ENCODE results near the gene NUPR1.
"Not testable (repeated sequence)": the region's sequence is repeated elsewhere in the genome, so short reads cannot be mapped to it uniquely, and the experiment has no call there.

The NUPR1 gene

DNA sequence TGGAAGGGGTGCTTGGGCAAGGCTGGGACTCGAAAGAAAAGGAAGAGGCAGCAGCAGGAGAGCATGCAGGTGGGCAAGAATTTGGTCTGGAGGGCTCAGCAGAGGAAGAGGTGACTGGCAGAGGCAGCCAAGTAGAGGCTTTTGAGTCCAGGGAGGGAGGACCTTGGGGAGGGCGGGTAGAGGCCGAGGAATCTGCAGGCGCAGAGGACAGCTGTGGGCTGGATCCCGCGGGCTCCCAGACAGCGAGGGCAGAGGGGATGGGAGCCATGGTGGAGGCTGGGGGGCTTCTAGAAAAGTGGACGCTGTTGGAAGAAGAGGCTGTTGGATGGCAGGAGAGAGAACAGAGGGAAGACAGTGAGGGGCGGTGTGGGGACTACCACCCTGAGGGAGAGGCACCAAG is 41.4 kb downstream of the NUPR1 start:
- no peak for FAIRE-seq

DNA sequence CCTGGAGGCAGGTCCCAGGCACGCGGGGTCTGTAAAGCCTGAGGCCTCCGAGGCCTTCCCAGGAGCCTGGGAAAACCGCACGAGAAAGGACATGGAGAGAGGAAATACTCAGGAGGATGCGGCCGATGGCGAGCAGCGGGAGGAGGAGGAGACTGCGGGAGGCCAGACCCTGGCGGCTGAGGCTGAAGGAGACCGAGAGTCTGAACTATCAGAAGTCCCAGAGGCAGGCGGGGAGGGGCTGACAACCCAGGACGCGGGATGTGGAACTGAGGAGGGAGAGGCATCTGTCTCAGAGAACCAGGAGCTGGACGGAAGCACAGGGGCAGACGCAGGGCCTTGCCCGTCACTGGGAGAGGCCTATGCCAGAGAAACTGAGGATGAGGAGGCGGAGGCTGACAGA is 41.9 kb downstream of the NUPR1 start:
- no peak for FAIRE-seq

DNA sequence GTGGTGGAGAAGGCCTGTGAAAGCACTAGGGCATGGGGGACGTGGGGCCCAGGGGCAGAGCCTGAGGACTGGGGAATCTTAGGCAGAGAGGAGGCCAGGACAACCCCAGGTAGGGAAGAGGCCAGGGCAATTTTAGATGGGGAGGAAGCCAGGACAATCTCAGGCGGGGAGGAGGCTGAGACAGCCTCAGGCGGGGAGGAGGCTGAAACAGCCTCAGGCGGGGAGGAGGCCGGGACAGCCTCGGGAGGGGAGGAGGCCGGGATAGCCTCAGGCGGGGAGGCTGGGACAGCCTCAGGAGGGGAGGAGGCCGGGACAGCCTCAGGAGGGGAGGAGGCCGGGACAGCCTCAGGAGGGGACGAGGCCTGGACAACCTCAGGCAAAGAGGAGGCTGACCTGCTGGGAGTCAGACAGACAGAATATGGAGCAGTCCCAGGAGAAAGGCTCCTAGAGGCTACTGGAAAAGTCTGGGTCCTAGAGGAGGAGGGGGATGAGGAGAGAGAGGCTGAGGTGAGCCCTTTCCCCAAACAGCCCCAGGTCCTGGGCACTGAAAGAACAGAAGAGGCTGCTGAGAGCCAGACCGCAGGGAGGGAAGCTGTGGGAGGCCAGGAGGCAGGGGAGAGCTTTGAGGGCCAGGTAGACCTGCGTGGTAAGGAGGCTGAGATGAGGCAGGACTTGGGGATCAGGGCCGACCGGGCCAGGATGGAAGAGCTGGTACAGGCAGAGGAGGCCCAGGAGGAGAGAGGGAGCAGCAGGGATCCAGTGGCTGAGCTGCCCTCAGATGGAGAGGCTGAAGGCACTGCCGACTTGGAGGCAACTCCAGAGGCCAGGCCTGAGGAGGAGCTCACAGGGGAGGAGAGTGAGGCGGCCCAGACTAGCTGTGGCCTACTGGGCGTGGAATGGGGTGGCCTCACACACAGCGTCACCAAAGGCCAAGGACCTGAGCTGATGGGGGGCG is 42.7 kb downstream of the NUPR1 start:
- no peak for FAIRE-seq

DNA sequence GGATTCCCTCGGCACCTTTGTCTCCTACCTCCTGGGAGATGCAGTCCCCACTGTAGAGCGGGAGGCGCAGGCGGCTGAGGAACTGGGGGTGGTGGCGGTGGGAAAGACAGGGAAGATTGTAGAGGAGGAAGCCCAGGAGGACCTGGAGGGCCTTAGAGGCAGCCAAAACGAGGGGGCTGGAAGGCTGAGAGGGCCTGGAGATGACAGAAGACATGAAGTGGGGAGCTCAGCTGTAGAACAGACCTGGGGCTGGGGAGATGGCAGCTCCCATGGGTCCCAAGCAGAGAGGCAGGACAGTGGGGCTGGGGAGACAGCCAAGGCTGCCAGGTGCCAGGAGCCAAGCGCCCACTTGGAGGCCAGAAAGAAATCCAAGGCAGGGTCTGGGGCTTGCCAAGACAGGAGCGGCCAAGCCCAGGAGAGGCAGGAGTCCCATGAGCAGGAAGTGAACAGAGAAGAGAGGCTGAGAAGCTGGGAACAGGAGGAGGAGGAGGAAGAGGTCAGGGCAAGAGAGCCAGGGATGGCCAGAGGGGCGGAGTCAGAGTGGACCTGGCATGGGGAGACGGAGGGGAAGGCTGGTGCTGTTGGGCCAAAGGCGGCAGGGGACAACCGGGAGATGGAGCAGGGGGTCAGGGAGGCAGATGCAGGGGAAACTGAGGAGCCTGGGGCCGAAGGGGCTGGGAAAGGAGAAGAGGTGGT is 43.5 kb downstream of the NUPR1 start:
- no peak for FAIRE-seq

GRCh38 chr16:28494121-28494851 is 44.5 kb downstream of the NUPR1 start, which contains the start of gene APOBR:
TSS of gene APOBR (plus strand) at chr16:28494643. CDS start at chr16:28494682, 39 bp downstream.
- FAIRE-seq, result no peak

DNA sequence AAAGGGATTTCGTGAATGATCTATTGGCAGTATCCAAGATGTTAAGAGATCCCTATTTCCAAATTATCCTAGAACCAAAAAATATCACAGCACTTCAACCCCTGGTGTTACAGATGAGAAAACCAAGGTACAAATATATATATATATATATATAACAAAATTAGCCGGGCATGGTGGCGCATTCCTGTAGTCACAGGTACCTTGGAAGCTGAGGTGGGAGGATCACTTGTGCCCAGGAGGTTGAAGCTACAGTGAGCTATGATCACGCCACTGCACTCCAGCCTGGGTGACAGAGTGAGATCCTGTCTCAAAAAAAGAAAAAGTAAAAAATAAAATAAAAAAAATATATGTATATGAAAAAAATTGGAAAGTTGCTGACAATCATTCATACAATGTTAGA is 46.3 kb downstream of the NUPR1 start:
- no peak for FAIRE-seq

DNA sequence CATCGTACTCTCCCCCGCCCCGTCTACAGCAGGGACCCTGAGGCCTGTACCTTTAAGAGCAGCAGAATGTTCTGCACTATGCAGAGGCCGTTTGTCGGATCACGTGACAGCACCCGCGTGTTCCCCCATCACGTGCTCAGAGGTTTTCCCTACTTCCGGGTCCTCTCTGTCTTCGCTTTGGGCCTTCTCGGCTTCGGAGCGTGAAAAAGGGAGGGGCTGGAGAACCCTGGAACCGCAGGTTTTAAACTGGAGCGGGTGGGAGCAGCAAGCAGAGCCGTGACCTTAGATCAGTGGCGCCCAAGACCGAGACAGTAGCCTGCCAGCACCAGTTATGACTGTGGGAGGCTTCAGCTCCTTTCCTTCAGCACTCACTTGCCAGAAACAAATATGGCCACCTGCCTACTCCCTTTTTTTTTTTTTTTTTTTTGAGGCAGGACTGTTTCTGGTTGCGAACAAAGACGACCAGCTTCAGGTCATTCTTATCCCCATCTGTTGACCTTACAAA is 46.8 kb downstream of the NUPR1 start, which contains the start of gene CLN3:
TSS of gene CLN3 (minus strand) at position 105 of the 505 bp plus-strand sequence. CDS start 315 bp downstream, outside the sequence.
- FAIRE-seq, result no peak

DNA sequence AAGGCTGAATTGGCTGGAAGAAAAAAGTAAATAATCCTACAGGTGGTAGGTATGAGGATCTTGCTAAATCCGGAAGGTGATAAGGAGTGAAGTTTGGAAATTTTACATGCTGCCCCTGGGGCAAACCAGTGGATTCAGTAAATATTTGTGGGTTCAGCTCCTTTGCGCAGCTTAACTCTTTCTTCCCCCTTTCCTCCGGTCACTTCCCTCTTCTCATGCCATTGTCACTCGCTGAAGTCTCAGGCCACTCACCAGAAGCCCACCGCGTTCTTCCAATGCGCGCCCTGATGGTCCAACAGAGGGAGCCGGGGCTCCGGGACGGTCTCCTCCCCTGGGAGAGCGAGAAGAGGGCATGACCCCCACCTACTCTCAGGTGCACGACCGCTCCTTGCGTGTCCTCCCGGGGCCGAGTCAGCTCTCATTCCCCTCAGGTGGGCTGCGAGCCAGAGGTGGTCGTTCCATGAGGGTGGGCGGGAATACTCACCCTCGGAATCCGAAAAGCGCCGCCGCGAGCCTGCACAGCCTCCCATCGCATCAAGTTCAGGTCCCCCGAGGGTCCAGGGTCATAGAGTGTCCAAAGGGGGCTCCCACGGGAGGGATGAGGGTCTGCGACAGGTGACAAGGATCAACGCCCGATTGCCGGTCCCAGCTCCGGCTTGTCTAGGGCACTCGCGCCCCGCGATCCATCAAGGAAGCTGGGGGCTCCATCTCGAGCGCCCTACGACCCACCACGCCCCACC is 47.4 kb downstream of the NUPR1 start:
- FAIRE-seq, result no peak

GRCh38 chr16:28486266-28486665 is 52.5 kb downstream of the NUPR1 start:
- no peak for FAIRE-seq

GRCh38 chr16:28483361-28483760 is 55.4 kb downstream of the NUPR1 start:
- FAIRE-seq, result not testable (repeated sequence)
